Measurements from ENCODE around the gene LPGAT1.

- TF ChIP-seq, protein P1, sequence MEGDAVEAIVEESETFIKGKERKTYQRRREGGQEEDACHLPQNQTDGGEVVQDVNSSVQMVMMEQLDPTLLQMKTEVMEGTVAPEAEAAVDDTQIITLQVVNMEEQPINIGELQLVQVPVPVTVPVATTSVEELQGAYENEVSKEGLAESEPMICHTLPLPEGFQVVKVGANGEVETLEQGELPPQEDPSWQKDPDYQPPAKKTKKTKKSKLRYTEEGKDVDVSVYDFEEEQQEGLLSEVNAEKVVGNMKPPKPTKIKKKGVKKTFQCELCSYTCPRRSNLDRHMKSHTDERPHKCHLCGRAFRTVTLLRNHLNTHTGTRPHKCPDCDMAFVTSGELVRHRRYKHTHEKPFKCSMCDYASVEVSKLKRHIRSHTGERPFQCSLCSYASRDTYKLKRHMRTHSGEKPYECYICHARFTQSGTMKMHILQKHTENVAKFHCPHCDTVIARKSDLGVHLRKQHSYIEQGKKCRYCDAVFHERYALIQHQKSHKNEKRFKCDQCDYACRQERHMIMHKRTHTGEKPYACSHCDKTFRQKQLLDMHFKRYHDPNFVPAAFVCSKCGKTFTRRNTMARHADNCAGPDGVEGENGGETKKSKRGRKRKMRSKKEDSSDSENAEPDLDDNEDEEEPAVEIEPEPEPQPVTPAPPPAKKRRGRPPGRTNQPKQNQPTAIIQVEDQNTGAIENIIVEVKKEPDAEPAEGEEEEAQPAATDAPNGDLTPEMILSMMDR (IDR thresholded peaks at IDR 0.05) = no peak
- TF ChIP-seq EZH2 (IDR thresholded peaks at IDR 0.05) (no peak), EZH2phosphoT487 (IDR thresholded peaks at IDR 0.05) (no peak)
These were observed 92.4 kb downstream of the LPGAT1 start for GRCh38 chr1:211738096-211738690.
